GM19395 (cell line): ENCODE measurements around the gene TLX1.

Experiments
- ATAC-seq: cut with Tn5 transposase; IDR thresholded peaks from one replicate; pipeline ENCODE4 v1.9.1; 2021; ENCODE audit warnings: mild to moderate bottlenecking, moderate library complexity; ENCODE audit not compliant: unreplicated experiment

The TLX1 gene

GRCh38 chr10:101133489-101134298 is 2.6 kb downstream of the TLX1 start:
- no peak for ATAC-seq

- ATAC-seq = no peak
Measured at GRCh38 chr10:101134299-101135127, 3.4 kb downstream of the TLX1 start.

GRCh38 chr10:101135141-101136006 is 4.3 kb downstream of the TLX1 start:
- no peak for ATAC-seq

GRCh38 chr10:101136007-101136707 is 5.1 kb downstream of the TLX1 start:
- ATAC-seq = no peak

- no peak for ATAC-seq
Measured at GRCh38 chr10:101136708-101137121, 5.6 kb downstream of the TLX1 start.

- ATAC-seq = no peak
Measured at GRCh38 chr10:101137271-101137670, 6.2 kb downstream of the TLX1 start.

GRCh38 chr10:101138788-101139420 is 7.8 kb downstream of the TLX1 start:
- no peak for ATAC-seq

- no peak for ATAC-seq
Measured at GRCh38 chr10:101139421-101139911, 8.4 kb downstream of the TLX1 start.

- ATAC-seq = no peak
Measured at GRCh38 chr10:101140084-101140949, 9.2 kb downstream of the TLX1 start.

- ATAC-seq = no peak
Measured at GRCh38 chr10:101140950-101141615, 10.0 kb downstream of the TLX1 start.

GRCh38 chr10:101141616-101142532 is 10.8 kb downstream of the TLX1 start:
- peak; percentile 80 for ATAC-seq

GRCh38 chr10:101142533-101143344 is 11.6 kb downstream of the TLX1 start:
- ATAC-seq = no peak

- ATAC-seq = no peak
Measured at GRCh38 chr10:101143345-101143630, 12.2 kb downstream of the TLX1 start.

GRCh38 chr10:101144053-101144452 is 13.0 kb downstream of the TLX1 start:
- ATAC-seq = no peak

GRCh38 chr10:101145145-101145544 is 14.0 kb downstream of the TLX1 start:
- no peak for ATAC-seq

- no peak for ATAC-seq
Measured at GRCh38 chr10:101145750-101146391, 14.8 kb downstream of the TLX1 start.
